Activated naive CD8-positive, alpha-beta T cell treated with anti-CD3 and anti-CD28 coated beads, Interleukin-2, amount 50 U/mL, for 24 hours (primary cell): ENCODE results near the gene MYO1H.
"Not testable (repeated sequence)": the region's sequence is repeated elsewhere in the genome, so short reads cannot be mapped to it uniquely, and the experiment has no call there.

Experiments
- ATAC-seq: fragments of 150-1000 bp; cut with Tn5 transposase; one replicate; pipeline ENCODE4 v1.10.0; 2021
- DNase-seq: peaks from one replicate; pipeline ENCODE4 v3.0.0; 2021
- H3K27ac Mint-ChIP-seq: one replicate; pipeline ENCODE4 v1.8.0; 2021; ENCODE audit warnings: mild to moderate bottlenecking, mixed read lengths
- H3K27me3 Mint-ChIP-seq: one replicate; pipeline ENCODE4 v1.8.0; 2021; ENCODE audit warnings: mixed read lengths
- H3K36me3 Mint-ChIP-seq: one replicate; pipeline ENCODE4 v1.8.0; 2021; ENCODE audit warnings: low read depth, mixed read lengths
- H3K4me1 Mint-ChIP-seq: one replicate; pipeline ENCODE4 v1.8.0; 2021; ENCODE audit warnings: mixed read lengths
- H3K4me3 Mint-ChIP-seq: one replicate; pipeline ENCODE4 v1.8.0; 2021; ENCODE audit warnings: mild to moderate bottlenecking, moderate library complexity, mixed read lengths
- H3K9me3 Mint-ChIP-seq: one replicate; pipeline ENCODE4 v1.8.0; 2021; ENCODE audit warnings: mixed read lengths

Gene MYO1H

GRCh38 chr12:109347589-109347988, at the start of gene MYO1H:
Gene MYO1H (plus strand): TSS chr12:109347900. CDS start chr12:109347961, 61 bp downstream.
- no peaks in the 10 kb centered on the region for H3K4me1 Mint-ChIP-seq
- H3K27me3 Mint-ChIP-seq, result peaks cover 19% of the 10 kb centered on the region
- H3K36me3 Mint-ChIP-seq, result no peaks in the 10 kb centered on the region
- DNase-seq, result no peak
- H3K4me3 Mint-ChIP-seq, result no peak within 1 kb of the TSS
- H3K27ac Mint-ChIP-seq, result no peak within 1 kb of the TSS
- no peaks in the 10 kb centered on the region for H3K9me3 Mint-ChIP-seq
- ATAC-seq, result no peak

- no peak for ATAC-seq
- peaks cover 7% of the 10 kb centered on the region for H3K27me3 Mint-ChIP-seq
- H3K9me3 Mint-ChIP-seq, result no peaks in the 10 kb centered on the region
- H3K27ac Mint-ChIP-seq, result no peak overlapping the region
- no peak for DNase-seq
- H3K4me1 Mint-ChIP-seq, result no peaks in the 10 kb centered on the region
- H3K4me3 Mint-ChIP-seq, result no peak overlapping the region
- H3K36me3 Mint-ChIP-seq, result no peaks in the 10 kb centered on the region
Observed at GRCh38 chr12:109299849-109300248, 47.9 kb upstream of the MYO1H start.

GRCh38 chr12:109301643-109302168, 46.0 kb upstream of the MYO1H start:
- Mint-ChIP-seq H3K4me3 (no peak overlapping the region), H3K9me3 (no peaks in the 10 kb centered on the region), H3K27ac (no peak overlapping the region), H3K27me3 (peaks cover 12% of the 10 kb centered on the region), H3K4me1 (no peaks in the 10 kb centered on the region), H3K36me3 (no peaks in the 10 kb centered on the region)
- ATAC-seq (no peak), DNase-seq (no peak)

- Mint-ChIP-seq H3K9me3 (no peaks in the 10 kb centered on the region), H3K4me1 (no peaks in the 10 kb centered on the region), H3K27me3 (peaks cover 13% of the 10 kb centered on the region), H3K27ac (no peak overlapping the region), H3K36me3 (no peaks in the 10 kb centered on the region), H3K4me3 (no peak overlapping the region)
- DNase-seq (no peak), ATAC-seq (no peak)
Observed at GRCh38 chr12:109302358-109302757, 45.3 kb upstream of the MYO1H start.

- Mint-ChIP-seq H3K27ac (no peak overlapping the region), H3K9me3 (no peaks in the 10 kb centered on the region), H3K36me3 (no peaks in the 10 kb centered on the region), H3K27me3 (peaks cover 17% of the 10 kb centered on the region), H3K4me3 (no peak overlapping the region), H3K4me1 (no peaks in the 10 kb centered on the region)
- no peak for ATAC-seq
- DNase-seq, result no peak
Observed at GRCh38 chr12:109302770-109303169, 44.9 kb upstream of the MYO1H start.

GRCh38 chr12:109304485-109304884, 43.2 kb upstream of the MYO1H start:
- peaks cover 32% of the 10 kb centered on the region for H3K27me3 Mint-ChIP-seq
- ATAC-seq (no peak), DNase-seq (no peak)
- H3K4me3 Mint-ChIP-seq, result no peak overlapping the region
- peaks cover 2% of the 10 kb centered on the region for H3K4me1 Mint-ChIP-seq
- no peaks in the 10 kb centered on the region for H3K36me3 Mint-ChIP-seq
- no peaks in the 10 kb centered on the region for H3K9me3 Mint-ChIP-seq
- no peak overlapping the region for H3K27ac Mint-ChIP-seq

GRCh38 chr12:109305547-109305946, 42.2 kb upstream of the MYO1H start:
- peaks cover 38% of the 10 kb centered on the region for H3K27me3 Mint-ChIP-seq
- ATAC-seq (no peak), DNase-seq (no peak)
- no peaks in the 10 kb centered on the region for H3K36me3 Mint-ChIP-seq
- H3K4me3 Mint-ChIP-seq, result no peak overlapping the region
- H3K27ac Mint-ChIP-seq, result no peak overlapping the region
- no peaks in the 10 kb centered on the region for H3K9me3 Mint-ChIP-seq
- H3K4me1 Mint-ChIP-seq, result peaks cover 7% of the 10 kb centered on the region

- ATAC-seq, result no peak
Observed at GRCh38 chr12:109307051-109307450, 40.6 kb upstream of the MYO1H start.

GRCh38 chr12:109308534-109309380, 38.9 kb upstream of the MYO1H start, which contains the start of gene FOXN4:
Gene FOXN4 (minus strand): TSS chr12:109309284. CDS start chr12:109308321, 963 bp downstream.
- peak within 1 kb of the TSS; percentile 80 for H3K4me3 Mint-ChIP-seq
- H3K4me1 Mint-ChIP-seq, result peaks cover 9% of the 10 kb centered on the region
- ATAC-seq, result no peak
- no peak within 1 kb of the TSS for H3K27ac Mint-ChIP-seq
- no peaks in the 10 kb centered on the region for H3K9me3 Mint-ChIP-seq
- DNase-seq, result peak; percentile 4
- H3K27me3 Mint-ChIP-seq, result peaks cover 56% of the 10 kb centered on the region
- H3K36me3 Mint-ChIP-seq, result no peaks in the 10 kb centered on the region

More at GRCh38 chr12:109307051-109307450, 40.6 kb upstream of the MYO1H start:
- Mint-ChIP-seq H3K9me3 (no peaks in the 10 kb centered on the region), H3K27ac (no peak overlapping the region), H3K27me3 (peaks cover 45% of the 10 kb centered on the region), H3K4me3 (no peak overlapping the region), H3K4me1 (peaks cover 9% of the 10 kb centered on the region), H3K36me3 (no peaks in the 10 kb centered on the region)
- DNase-seq, result no peak

- Mint-ChIP-seq H3K4me3 (peak overlapping the region; percentile 80), H3K27me3 (peaks cover 60% of the 10 kb centered on the region), H3K4me1 (peaks cover 9% of the 10 kb centered on the region), H3K9me3 (no peaks in the 10 kb centered on the region), H3K36me3 (no peaks in the 10 kb centered on the region), H3K27ac (no peak overlapping the region)
- no peak for ATAC-seq
- DNase-seq, result peak; percentile 9
Observed at GRCh38 chr12:109309381-109310246, 38.1 kb upstream of the MYO1H start.

- Mint-ChIP-seq H3K4me3 (peak overlapping the region; percentile 63), H3K9me3 (no peaks in the 10 kb centered on the region), H3K4me1 (peaks cover 9% of the 10 kb centered on the region), H3K27ac (no peak overlapping the region), H3K27me3 (peaks cover 60% of the 10 kb centered on the region), H3K36me3 (no peaks in the 10 kb centered on the region)
- peak; percentile 14 for DNase-seq
- ATAC-seq, result no peak
Observed at GRCh38 chr12:109310247-109311125, 37.2 kb upstream of the MYO1H start.

GRCh38 chr12:109321294-109321693, 26.4 kb upstream of the MYO1H start:
- H3K27me3 Mint-ChIP-seq, result peaks cover 24% of the 10 kb centered on the region
- not testable (repeated sequence) for H3K4me3 Mint-ChIP-seq

GRCh38 chr12:109329003-109329402, 18.7 kb upstream of the MYO1H start:
- ATAC-seq (no peak), DNase-seq (no peak)

More at GRCh38 chr12:109321294-109321693, 26.4 kb upstream of the MYO1H start:
- not testable (repeated sequence) for H3K4me1 Mint-ChIP-seq, H3K27ac Mint-ChIP-seq, ATAC-seq, H3K9me3 Mint-ChIP-seq, DNase-seq, H3K36me3 Mint-ChIP-seq

GRCh38 chr12:109329686-109330085, 18.0 kb upstream of the MYO1H start:
- H3K27me3 Mint-ChIP-seq, result peaks cover 4% of the 10 kb centered on the region
- no peak overlapping the region for H3K4me3 Mint-ChIP-seq
- H3K27ac Mint-ChIP-seq, result no peak overlapping the region
- DNase-seq (no peak), ATAC-seq (no peak)
- no peaks in the 10 kb centered on the region for H3K36me3 Mint-ChIP-seq
- no peaks in the 10 kb centered on the region for H3K9me3 Mint-ChIP-seq
- H3K4me1 Mint-ChIP-seq, result no peaks in the 10 kb centered on the region

More at GRCh38 chr12:109329003-109329402, 18.7 kb upstream of the MYO1H start:
- H3K4me3 Mint-ChIP-seq, result no peak overlapping the region
- no peaks in the 10 kb centered on the region for H3K9me3 Mint-ChIP-seq
- H3K27me3 Mint-ChIP-seq, result peaks cover 4% of the 10 kb centered on the region
- no peaks in the 10 kb centered on the region for H3K4me1 Mint-ChIP-seq
- no peak overlapping the region for H3K27ac Mint-ChIP-seq
- no peaks in the 10 kb centered on the region for H3K36me3 Mint-ChIP-seq
